GF-D8 (cell line): ENCODE data around the gene DUS4L.

Experiments used
- DNase-seq: peaks from one replicate; lab custom pipeline; 2025; lab: John Stamatoyannopoulos, UW

Gene DUS4L

GRCh38 chr7:107580716-107581383 lies 17.1 kb downstream of the DUS4L start:
- no peak for DNase-seq

DNA sequence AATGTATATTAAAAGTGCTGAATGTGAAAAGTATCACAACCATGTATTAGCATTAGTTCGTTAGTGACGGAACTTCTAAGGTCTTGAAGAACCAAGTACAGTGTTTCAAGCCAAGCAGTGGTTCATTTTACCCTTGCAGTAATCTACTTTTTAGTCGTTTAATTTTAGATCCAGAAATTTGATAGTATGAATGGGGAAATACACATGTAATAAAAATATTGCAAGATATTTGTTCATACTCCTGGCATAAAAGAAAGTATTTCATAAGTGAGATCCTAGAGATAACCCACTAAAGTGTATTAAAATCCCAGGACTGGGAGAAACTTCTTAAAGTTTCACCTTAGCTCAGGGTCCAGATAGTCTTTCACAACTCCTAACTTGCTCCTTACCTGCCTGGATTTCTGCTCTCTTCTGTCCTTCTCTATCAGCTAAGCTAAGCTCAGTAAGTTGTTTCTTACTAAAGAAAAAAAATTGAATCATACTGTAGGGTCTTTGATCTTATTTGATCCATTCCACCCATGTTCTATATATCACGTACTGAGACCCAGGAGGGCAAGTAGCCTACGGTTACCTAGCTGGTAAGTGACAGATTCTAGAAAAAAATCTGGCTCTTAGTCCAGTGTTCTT lies 17.7 kb downstream of the DUS4L start:
- DNase-seq = no peak

GRCh38 chr7:107582875-107583274 lies 19.1 kb downstream of the DUS4L start:
- DNase-seq = no peak

DNA sequence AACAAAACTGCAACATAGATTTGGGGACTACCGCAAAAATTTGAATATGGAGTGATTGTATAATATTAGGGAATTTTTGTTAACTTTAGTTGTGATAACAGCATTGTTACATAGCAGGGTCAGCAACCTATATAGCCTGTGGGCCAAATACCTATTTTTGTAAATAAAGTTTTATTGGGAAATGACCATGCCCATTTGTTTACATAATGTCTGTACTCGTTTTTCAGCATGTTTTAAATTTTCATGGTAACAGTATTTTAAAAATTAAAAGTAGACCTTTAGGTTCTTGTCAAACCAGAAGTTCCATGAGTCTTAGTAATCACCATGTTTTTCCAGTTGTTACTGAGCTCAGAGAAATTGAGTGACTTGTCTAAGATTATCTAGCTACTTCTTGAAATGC lies 20.9 kb downstream of the DUS4L start:
- DNase-seq = no peak

DNA sequence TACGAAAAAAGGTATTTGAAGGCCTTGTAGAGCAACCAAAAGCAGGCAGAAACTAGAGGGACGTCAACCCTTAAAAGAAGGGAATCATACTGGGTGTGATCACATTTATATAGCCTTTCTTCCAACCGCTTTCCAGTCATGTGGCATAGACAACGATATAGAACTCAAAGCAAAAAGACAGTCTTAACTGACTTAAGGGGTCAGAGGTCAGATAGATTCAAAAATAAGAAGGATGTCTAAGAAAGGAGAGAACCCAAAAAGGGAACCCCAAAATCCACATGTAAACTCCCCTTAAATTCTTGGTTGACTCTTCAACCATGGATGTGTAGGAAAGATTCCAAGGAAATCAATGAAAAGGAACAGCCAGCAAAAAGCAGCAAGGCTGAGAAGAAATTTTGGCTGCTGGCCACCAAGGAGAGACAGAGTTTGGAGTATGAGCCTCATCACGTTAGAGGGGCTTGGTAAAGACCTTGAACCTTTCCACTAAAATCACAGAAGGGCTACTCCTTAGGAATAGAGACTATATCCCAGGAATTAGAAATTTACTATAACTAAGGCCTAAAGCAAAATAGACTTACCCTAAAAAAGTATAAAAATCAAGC lies 24.9 kb downstream of the DUS4L start:
- no peak for DNase-seq

GRCh38 chr7:107591421-107591820 lies 27.6 kb downstream of the DUS4L start:
- no peak for DNase-seq

DNA sequence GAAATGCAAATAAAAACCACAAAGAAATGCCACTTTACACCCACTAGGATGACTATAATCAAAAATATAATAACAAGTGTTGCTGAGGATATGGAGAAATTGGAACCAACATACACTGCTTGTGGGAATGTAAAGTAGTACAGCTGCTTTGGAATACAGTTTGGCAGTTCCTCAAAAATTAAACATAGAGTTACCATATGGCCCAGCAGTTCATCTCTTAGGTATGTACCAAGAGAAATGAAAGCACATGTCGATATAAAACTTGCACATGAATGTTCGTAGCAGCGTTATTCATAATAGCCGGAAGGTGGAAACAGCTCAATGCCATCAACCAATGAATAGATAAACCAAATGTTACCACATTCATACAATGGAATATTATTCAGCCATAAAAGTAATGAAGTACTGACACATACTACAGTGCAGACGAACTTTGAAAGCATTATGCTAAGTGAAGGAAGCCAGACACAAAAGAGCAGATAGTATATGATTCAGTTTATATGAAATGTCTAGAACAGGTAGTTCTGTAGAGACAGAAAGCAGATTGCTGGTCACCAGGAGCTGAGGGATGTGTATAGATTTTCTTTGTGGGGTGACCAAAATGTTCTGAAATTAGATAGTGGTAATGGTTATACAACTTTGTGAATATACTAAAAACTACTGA lies 28.7 kb downstream of the DUS4L start:
- DNase-seq = no peak

GRCh38 chr7:107593025-107593410 lies 29.2 kb downstream of the DUS4L start:
- DNase-seq = no peak

DNA sequence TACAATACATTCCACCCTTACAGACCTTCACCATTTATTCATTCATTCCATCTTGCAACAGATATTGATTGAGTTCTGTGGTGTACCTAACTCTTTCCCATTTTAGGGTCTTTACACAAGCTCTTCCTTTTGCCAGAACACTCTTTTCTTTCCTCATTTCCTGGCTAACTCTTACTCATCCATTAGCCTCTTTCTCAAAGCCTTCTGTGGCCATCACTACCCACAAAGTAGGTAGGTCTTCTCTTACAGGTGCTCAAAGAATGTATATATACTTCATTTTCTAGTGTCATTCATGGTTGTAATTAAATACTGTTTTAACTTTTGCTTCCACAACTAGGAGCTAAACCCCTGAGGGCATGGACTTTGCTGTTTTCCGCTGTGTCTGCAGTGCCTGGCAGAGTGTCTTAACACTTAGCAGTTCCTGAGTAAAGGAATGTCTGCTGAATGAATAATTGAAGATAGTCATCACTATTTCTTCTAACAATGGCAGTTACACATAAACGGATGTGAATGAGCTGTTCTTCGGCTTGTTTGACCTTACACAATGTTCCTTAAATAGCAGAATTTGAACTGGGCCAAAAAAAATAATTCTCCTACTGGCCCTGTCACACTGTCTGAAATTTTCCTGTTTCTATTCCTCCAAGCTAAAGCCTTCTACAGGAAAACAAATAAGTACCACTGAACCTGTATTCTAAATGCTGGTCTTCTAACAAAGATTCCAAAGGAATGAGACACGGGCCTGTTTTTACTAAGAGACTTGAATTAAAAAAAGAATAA lies 31.4 kb downstream of the DUS4L start:
- DNase-seq = no peak

GRCh38 chr7:107596881-107597581 lies 33.3 kb downstream of the DUS4L start:
- no peak for DNase-seq

DNA sequence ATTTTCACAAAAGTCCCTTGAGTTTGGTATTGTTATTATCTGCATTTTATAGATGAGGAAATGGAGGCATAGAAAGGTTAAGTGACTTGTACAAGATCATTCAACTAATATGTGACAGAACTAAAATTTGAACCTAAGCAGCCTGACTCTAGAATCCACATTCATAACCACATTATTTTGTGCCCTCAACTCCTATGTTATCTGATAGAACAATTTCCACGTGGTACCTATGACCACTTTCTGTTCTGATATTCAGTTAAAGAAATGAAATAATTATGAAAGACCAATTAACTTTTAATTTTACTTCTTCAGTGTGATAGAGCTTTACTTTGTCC lies 33.8 kb downstream of the DUS4L start:
- no peak for DNase-seq

DNA sequence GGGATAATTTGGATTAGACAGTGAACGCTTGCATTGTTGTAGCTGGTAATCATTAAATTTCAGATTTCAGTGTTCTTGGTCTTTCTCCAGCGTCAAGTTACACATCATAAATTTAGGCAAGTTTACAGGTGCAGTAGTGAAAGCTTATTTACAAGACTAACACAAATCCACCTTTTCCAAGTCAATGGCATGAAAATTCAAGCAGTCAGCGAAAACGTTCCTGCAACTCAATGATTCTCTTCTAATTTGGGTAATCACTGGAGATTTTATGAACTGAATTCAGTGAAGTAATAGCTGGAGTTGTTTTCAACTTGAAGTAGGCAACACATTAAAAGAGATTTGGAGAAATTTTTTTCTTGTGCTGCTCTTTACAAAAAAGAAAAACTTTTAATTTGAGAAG lies 34.2 kb downstream of the DUS4L start:
- DNase-seq = no peak

- DNase-seq = no peak
Observed at GRCh38 chr7:107599262-107599661, 35.5 kb downstream of the DUS4L start.

- DNase-seq = no peak
Observed at GRCh38 chr7:107600816-107601215, 37.0 kb downstream of the DUS4L start.

GRCh38 chr7:107605218-107605815 lies 41.5 kb downstream of the DUS4L start:
- DNase-seq = no peak

DNA sequence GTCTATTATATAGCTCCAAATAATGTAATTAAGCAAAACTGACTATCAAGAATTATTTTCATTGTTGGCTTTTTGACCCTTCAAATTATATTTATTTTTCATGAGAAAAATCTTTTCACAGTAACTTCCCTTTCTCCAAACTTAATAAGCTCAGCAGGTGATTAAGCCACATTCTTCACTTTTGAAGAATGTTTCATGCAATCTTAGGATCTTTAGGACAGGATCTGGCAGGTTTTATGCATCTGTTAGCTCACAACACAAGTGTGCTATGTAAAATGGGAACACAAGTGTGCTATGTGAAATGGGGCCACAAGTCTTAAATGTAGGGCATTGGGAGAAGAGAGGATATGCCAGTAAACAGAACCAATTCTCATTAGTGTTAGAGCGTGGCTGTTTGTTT lies 42.5 kb downstream of the DUS4L start:
- no peak for DNase-seq

DNA sequence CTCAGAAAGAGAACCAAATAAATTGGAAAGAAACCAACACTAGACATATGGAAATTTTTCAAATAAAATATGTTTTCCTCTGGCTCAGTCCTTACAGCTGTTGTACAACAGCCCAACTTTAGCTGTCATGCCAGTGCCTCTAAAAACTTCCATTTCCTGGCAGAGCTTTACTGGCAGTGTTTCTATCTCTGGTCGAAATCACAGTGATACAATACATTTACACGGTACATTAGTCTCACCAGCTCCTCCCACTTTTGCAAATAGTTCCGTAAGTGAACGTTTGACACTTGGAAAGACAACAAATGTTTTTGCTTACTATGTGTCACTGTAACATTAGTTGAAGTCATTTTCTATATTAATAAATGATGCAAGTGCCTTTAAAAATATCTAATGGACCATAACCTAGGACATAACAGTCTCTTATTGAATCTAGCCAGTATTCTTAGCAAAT lies 46.1 kb downstream of the DUS4L start:
- DNase-seq = no peak

- no peak for DNase-seq
Observed at GRCh38 chr7:107610323-107610722, 46.6 kb downstream of the DUS4L start.

DNA sequence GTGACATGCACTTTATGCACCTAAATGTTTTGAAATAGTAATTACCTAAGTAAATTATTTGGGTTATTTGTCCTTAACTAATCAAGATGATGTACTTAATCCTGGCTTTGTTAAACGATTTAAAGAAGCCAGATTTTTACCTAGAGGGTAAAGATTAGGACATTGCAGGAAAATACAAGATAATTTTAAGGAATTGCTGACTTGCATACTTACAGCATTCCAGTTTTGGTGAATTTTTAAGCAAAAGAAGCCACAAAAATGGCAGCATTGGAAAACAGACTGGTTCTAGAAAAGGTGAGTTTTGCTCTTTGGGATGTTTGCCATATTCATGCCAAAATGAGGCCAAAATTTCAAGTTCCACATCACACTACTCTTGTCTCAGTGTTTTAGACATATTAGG lies 49.7 kb downstream of the DUS4L start:
- DNase-seq = no peak

DNA sequence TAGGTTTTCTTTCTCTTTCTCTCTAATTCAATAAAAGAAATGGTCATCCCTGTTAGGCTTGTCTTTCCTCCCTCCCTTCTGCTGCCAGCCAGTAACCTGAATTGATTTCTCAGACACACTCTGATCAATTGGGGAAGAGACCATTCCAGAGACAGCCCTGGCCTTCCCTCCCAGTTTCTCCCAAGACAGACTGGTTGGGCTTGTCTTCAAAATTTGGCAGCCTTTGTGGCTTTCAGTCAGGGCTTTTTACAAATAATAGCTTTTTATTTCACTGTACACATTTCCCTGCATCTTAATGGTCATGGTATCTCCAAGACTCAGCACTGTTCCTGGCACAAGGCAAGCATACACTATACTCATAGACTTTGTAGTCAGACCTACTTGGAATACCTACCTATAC lies 50.2 kb downstream of the DUS4L start:
- no peak for DNase-seq

- DNase-seq = no peak
Observed at GRCh38 chr7:107614425-107614824, 50.7 kb downstream of the DUS4L start.
